Ramos (cell line): ENCODE measurements around the gene TRAF3IP3.
"Not testable (repeated sequence)": the region's sequence is repeated elsewhere in the genome, so short reads cannot be mapped to it uniquely, and the experiment has no call there.

Experiments
- in situ Hi-C: fragments of 300-500 bp; cut with MboI; formaldehyde crosslinking; loops from one replicate; pipeline ENCODE4 v1.14.3; 2022; ENCODE audit warnings: low sequenced_read_pairs; ENCODE audit not compliant: unreplicated experiment

The TRAF3IP3 gene

GRCh38 chr1:209790286-209791193 lies 34.7 kb downstream of the TRAF3IP3 start:
- in situ Hi-C loops, result no loop called here

- in situ Hi-C loops, result no loop called here
Measured at GRCh38 chr1:209791920-209792319, 36.1 kb downstream of the TRAF3IP3 start.

GRCh38 chr1:209793711-209794110 lies 37.9 kb downstream of the TRAF3IP3 start:
- in situ Hi-C loops, result not testable (repeated sequence)

- in situ Hi-C loops, result no loop called here
Measured at GRCh38 chr1:209797978-209798639, 42.3 kb downstream of the TRAF3IP3 start.

- in situ Hi-C loops, result no loop called here
Measured at GRCh38 chr1:209800984-209801834, 45.4 kb downstream of the TRAF3IP3 start.

GRCh38 chr1:209802117-209802779 lies 46.4 kb downstream of the TRAF3IP3 start:
- in situ Hi-C loops, result no loop called here

- in situ Hi-C loops, result no loop called here
Measured at GRCh38 chr1:209802780-209803152, 46.9 kb downstream of the TRAF3IP3 start.

GRCh38 chr1:209803568-209803967 lies 47.7 kb downstream of the TRAF3IP3 start:
- in situ Hi-C loops, result no loop called here

- in situ Hi-C loops, result no loop called here
Measured at GRCh38 chr1:209805341-209805781, 49.5 kb downstream of the TRAF3IP3 start.

GRCh38 chr1:209805875-209806760 lies 50.3 kb downstream of the TRAF3IP3 start, which contains the start of gene IRF6:
IRF6 (minus strand) TSS chr1:209806142; CDS start chr1:209801413, 4,729 bp downstream.
- in situ Hi-C loops, result no loop called here

- in situ Hi-C loops, result no loop called here
Measured at GRCh38 chr1:209807509-209807908, 51.7 kb downstream of the TRAF3IP3 start.

- in situ Hi-C loops, result no loop called here
Measured at GRCh38 chr1:209808059-209808581, 52.3 kb downstream of the TRAF3IP3 start.

GRCh38 chr1:209809611-209810010 lies 53.8 kb downstream of the TRAF3IP3 start:
- in situ Hi-C loops, result no loop called here

- in situ Hi-C loops, result no loop called here
Measured at GRCh38 chr1:209810783-209811182, 54.9 kb downstream of the TRAF3IP3 start.

GRCh38 chr1:209813902-209814301 lies 58.0 kb downstream of the TRAF3IP3 start:
- in situ Hi-C loops, result no loop called here

- in situ Hi-C loops, result no loop called here
Measured at GRCh38 chr1:209815490-209815889, 59.6 kb downstream of the TRAF3IP3 start.

- in situ Hi-C loops, result no loop called here
Measured at GRCh38 chr1:209815931-209816341, 60.1 kb downstream of the TRAF3IP3 start.

GRCh38 chr1:209816923-209817322 lies 61.1 kb downstream of the TRAF3IP3 start:
- in situ Hi-C loops, result no loop called here

- in situ Hi-C loops, result no loop called here
Measured at GRCh38 chr1:209817691-209818090, 61.8 kb downstream of the TRAF3IP3 start.
